NCI-H526 treated with DMSO at 0.1 percent for 48 hours (cell line): ENCODE measurements around the gene PDK2.

Experiments used
- DNase-seq: peaks from one replicate; lab custom pipeline; 2025; lab: John Stamatoyannopoulos, UW

PDK2 gene

DNA sequence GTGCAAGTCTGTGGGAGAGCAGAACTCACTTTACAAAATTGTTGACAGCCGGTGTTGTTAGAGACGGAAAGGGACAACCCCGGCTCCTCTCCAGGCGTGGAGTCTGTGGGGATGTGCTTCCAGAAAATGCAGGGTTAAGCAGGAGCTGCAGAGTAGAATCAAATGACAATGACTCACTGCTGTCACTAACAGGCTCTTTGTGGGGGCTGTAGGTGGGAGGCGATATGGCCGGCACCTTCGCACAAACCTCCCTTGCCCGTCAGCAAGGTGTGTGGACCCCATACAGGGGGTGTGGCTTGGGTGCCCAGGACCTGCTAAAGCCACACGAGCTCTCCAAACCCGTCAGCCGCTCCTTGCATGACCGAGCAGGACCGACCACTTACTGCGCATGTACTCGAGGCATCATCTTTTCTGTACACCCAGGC lies 5.8 kb downstream of the PDK2 start:
- DNase-seq = no peak

DNA sequence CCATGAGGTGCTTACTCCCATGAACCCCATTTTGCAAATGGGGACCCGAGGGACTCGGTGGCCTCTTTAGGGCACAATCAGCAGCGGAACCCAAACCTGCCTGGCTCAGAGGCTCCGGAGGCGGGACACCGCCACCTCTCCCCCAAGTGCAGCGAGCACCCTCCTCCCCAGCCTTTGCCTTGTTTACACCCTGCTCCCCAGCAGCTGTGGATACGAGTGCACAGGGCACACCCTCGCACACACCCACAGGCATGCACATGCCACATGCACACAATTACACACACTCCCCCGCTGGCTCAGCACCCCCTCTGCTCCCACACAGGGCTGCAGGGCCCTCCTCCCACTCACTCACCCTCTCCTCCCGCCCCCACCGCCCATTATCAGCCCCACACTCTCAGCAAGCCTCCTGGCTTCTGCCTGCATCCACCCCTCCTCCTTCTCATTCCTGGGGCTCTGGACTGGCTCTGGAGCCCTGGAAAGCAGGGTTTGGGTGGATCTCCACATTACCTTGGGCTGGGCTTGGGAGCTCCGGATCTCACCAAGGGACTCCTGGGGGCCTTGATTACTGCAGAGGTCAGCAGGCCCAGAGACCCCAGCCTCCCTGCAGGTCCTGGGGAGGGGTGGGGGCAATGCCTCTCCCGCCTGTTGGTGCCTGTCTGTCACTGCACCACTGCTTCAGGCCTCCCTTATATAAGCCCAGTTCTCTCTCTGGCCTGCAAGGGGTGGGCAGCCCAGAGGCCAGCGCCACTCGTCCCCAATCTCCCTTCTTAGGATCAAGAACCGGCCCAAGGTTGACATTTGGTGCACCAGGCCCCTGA lies 6.4 kb downstream of the PDK2 start:
- DNase-seq = no peak

DNA sequence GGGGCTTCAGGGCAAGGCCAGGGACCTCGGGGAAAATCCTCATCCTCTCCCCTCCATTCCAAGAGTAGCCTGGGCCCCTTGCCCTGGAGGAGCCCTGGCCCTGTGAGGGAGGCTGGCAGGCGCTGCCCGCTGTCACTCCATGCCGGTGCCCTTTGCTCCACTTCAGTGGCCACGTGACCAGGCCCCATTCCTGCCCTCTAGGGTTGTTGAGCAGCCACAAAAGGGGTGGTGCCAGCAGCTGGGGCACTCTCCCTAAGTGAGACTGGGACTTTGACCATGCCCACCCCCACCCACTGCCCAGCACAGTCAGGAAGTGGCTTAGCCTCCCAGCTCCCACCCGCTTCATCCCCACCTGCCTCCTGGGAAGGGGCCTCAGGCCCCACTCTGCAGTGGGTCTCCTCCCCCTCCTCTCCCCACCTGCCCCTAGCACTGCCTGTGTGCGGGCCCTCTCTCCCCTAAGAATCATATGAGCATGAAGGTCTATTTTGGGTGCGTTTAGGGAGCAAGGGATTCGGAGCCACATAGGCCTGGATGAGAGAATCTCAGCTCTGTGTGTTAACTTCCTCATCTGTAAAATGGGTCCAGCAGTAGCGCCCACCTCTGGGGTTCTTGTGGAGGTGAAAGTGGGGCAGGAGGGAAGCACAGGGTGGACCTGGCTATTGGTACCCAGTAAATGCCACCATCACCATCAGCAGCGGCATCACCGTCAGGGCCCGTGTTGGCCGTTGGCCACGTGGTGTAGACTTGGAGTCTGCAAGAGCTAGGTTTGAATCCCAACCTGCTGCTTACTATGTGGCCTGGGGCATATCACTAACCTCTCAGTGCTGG lies 7.2 kb downstream of the PDK2 start:
- DNase-seq = no peak

DNA sequence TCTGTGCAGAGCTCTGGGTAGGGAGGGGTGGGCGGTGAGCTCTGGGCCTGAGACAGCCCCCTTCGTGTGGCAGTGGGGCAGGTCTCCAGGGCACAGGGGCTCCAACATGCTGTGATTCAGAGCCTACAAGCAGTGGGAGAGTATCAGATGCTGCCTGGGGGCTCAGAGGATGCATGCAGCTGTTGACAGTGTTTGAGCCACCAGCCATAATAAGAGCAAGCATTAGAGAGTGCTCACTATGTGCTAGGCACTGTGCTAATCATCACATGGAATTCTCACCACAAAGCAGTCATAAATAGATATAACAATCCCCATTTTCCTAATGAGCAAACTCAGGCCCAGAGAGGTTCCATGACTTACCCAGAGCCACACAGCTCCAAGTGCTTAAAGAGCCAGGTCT lies 8.1 kb downstream of the PDK2 start:
- no peak for DNase-seq

DNA sequence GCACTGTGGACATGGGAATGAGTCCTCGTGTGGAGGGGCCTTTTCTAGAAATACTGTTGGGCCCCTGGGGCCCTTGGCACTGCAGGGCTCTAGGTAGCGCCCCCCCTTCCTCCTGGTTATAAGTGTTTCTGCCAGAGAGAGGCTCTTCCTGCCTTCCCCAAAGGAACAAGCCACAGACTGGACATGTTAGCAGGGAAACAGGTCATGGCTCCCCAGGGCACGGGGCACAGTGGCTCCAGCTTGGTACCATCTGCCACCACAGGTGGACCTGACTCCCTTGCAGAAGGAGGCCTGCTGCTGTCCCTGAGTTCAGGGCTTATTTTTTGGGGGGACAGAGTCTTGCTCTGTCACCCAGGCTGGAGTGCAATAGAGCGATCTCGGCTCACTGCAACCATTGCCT lies 8.8 kb downstream of the PDK2 start:
- no peak for DNase-seq

DNA sequence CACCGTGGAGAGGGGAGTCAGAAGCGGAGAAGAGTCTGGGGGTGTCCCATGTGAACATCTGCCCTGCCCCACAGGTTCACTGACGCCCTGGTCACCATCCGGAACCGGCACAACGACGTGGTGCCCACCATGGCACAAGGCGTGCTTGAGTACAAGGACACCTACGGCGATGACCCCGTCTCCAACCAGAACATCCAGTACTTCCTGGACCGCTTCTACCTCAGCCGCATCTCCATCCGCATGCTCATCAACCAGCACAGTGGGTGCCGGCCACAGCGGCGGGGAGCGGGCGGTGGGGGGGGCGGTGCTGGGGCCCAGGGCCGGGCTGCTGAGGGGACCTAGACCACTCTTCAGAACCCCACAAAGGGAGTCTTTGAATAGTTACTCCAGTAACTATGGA lies 10.7 kb downstream of the PDK2 start:
- no peak for DNase-seq

DNA sequence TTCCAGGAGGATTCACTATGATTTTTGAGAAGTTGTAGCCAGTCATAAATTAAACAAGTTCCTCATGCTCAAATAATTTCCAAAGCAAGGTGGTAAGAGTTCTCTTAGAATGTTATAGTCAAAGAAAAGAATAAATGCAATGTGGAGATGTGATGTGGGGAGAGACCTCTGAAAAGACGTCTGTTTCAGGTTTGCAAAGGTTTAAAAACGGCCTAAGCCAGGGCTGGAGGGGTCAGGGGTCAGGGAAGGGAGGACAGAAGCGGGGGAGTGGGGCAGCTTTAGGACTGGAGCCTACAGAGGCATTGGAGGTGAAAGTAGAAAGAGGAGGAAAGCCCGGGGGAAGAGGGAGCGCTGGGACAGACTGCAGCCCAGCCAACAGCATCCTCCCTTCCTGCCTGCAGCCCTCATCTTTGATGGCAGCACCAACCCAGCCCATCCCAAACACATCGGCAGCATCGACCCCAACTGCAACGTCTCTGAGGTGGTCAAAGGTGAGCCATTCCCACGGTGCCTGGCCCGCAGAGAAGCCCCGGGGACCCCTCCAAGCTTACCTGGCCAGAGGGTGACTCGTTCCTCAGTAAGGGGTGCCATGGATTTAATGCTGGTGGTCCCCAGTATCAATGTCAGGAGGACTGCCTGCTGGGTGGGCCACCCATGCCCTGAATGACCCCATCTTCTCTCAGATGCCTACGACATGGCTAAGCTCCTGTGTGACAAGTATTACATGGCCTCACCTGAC lies 11.4 kb downstream of the PDK2 start:
- DNase-seq = no peak

DNA sequence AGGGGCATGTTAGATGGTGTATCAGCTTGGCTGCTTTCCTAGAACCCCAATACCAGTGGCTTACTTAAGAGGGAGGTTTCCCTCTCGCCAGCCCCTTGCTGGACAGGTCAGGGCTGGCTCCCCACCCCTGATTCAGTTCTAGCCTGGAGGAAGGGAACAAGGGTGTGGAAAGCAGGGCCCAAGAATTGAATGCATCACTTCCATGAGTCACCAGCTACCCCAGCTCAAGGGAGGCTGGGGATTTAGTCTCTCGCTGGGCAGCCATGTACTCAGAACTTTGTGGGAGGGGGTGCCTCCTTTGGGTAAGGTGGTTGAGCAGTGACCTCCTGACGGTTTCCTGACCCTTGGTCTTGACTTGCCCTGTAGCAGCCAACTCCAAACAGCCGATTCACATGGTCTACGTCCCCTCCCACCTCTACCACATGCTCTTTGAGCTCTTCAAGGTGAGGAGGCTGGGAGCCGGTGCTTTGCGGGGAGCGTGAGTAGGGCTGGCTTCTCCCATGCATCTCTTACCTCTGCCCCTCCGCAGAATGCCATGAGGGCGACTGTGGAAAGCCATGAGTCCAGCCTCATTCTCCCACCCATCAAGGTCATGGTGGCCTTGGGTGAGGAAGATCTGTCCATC lies 12.8 kb downstream of the PDK2 start:
- no peak for DNase-seq

DNA sequence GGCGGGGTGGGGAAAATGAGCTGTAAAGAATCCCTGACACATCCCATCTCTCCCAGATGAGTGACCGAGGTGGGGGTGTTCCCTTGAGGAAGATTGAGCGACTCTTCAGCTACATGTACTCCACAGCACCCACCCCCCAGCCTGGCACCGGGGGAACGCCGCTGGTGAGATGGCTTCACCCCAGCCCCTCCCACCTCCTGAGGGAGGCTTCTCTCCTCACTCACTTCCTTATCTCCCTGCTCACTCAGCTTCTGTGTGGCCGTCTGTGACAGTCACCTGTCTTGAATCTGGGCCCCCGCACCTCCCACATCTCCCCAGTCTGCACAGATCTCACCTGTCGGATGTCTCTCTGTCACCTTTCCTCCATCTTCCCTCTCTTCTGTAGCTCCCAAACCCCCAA lies 13.4 kb downstream of the PDK2 start:
- no peak for DNase-seq

DNA sequence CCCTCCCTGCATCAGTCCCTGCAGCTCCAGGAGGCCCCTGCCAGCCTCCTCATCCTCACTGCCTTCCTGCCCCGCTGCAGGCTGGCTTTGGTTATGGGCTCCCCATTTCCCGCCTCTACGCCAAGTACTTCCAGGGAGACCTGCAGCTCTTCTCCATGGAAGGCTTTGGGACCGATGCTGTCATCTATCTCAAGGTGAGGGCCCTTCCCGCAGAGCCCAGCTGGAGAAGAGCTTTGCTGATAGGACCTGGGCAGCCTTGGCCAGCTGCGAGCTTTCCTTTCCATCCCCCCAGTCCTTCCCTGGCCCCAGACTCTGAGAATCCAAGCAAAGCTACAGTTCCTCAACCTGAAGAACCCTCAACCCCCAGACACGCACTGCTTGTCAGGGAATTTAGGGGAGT lies 14.1 kb downstream of the PDK2 start:
- DNase-seq = no peak

DNA sequence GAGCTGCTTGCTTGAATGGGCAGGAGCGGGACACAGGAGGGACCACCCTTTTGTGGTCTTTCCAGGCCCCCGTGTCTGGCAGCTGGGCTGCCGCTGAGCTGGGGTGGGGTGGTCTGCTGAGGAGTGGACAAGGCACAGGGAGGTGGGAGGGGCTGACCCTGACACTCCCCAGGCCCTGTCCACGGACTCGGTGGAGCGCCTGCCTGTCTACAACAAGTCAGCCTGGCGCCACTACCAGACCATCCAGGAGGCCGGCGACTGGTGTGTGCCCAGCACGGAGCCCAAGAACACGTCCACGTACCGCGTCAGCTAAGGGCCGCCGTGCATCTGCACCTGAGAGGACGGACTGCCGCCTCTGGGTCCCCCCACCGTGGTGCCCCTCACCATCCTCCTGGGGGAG lies 14.6 kb downstream of the PDK2 start:
- DNase-seq = no peak

DNA sequence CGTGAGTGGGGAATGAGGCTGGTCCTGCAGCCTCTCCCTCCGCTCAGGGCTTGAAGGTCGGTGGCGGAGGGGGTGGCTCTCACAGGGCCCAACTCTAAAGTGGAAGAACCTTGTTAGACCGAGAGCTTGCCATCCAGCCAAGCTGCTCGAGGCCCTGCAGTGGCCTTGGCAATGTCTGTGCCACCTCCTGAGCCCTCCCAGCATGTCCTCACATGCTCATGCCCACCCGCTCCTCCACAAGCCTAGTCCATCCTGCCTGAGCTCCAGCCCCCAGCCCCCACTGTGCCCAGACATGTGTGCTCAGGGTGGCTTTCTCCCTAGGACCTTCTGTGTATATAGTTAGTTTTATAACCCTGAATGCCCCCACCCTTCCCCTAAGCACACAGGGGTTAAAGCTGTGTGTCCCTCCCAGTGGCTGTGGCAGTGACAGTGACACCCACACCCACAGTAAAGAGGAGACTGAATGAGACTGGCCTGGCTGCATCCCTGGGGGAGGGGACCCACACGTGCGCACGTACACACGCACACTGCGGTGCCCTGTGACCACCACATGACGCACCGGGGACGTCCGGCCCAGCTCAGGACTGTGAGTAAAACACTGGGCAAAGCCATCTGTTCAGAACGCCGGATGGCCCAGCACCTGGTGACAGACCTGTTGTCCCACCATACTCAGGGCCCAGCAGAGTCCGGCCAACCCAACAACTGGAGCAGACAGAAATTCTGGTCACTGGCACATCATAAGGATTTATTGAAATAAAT lies 15.6 kb downstream of the PDK2 start:
- DNase-seq = no peak

DNA sequence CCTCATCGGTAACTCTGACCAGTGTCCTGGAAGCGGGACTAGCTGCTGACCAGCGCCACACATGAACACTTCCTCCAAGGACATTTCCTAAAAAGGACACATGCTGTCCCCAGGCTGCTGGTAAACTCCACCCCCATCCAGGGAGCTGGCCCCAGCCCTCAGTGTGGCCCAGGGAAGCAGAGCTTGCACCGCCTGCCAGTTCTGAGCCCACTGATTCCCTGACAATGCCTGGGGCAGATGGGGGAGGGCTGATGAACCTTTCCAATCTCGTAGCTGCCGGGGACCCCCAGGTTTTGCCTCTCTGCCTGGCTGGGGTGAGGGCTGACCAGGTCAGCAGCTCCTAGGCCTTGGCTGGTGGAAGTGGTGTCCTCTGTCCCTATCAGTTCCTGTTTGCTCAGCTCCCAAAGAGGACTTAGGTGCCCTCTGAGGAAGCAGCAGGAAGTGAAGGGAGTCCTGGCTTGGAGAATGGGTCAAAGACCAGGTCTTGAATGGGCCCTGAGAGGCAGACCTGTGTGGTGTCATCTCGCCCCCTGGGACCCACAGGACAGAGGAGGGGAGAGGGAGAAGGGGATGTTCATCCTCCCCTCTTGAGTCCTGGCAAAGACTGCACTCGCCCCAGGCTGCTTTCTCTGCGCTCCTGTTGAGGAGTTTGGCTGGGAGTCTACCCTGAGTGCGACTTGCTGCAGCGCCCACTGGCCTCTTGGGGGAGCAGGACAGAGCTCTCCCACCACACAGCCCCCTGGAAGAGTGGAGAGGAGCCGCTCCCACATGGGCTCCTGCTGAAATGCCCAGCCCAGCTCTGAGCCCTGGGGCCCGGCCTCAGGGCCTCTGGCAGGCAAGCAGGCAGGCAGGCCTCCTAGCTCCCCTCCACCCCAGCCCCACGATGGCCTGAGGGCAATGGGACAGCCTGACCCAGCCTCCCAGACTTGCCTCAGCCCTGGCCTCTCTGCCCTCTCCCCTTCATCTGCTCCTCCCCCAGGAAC lies 16.8 kb downstream of the PDK2 start:
- no peak for DNase-seq

DNA sequence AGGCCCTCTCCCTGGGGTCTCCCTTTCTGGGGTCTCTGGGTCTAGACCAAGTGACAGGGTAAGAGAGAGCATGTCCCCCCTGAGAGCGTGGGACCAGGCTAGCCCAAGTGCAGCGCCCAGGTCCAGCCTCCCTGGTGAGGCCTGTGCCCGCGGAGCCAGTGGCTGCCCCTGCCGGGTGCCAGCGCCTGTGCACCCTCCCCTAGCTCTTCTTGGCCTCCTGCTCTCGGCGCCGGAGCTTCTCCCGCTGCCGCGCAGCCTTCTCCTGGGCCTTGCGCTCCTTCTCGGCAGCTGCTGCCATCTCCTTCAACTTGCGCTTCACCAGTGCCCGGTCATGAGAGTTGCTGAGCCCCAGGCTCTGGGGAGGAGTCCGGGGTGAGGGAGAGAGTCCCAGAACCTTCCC lies 17.5 kb downstream of the PDK2 start:
- no peak for DNase-seq

DNA sequence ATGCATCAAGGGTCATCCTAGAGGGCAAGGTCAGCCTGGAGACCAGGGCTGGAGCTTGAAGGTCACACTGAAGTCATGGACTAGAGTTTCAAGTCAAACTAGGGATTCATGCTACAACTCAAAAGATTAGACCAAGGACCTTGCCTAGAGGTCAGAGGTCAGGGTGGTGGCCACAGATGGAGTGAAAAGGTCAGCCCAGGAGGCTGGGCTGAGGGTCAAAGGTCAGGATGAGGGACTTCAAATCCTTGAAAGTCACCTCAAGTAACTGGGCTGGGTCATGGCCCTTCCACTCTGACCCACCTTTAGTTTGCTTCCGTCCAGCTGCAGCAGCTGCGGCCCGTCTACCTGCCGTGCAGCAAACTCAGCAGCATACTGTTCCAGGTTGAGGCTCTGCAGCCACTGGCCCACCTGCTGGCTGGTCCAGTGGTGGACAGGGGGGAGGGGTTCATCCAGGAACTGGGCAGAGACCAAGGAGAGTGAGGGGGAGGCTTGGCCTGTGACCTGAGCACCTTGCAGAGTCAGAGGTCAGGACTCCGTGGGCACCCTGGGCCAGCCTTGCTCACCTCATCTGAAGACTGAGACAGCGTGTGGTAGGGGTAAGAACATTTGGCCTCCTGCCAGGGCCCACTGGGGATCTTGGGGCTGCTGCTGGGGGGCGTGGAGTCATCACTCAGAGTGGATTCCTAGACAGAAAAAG lies 18.6 kb downstream of the PDK2 start:
- DNase-seq = no peak

DNA sequence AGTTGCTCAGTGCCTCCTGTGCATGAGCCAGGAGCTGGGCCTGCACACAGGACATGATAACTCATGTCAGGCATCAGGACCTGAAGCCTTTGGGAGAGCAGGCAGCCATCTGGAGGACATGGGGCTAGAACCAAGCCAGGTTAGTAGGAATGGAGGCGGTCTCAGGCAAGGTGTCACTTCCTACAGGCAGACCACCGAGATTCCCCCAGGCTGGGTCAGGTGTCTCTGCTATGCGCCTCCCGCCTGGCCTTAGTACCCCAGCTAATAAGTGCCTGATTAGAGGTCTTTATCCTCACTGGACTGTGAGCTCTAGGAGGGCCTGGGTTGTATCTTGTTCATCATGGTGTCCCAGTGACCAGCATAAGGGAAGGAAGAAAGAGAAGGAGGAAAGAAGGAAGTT lies 19.2 kb downstream of the PDK2 start:
- DNase-seq = no peak

DNA sequence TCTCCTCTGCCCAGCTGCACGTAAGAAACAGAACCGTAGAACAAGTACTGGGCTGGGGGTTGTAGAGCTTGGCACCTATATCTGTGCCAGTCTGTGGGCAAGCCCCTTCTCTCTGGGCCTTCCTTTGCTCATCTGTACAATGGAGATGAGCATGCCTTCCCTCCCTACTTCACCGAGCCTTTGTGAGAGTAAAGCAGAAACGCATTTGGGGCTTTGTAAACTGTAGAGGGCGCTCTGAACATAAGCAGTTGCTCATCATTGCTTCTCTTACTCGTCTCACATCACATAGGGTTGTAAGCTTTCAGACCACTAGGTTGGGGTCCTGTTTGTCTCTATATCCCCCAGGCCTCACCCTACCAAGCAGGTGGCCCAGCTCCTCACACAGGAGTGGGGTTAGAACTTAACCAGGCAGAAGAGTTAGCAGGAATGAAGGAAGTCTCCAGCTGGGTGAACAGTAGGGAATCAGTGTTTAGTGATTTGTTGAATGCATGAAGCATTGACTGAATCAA lies 19.8 kb downstream of the PDK2 start:
- peak; percentile 39 for DNase-seq

DNA sequence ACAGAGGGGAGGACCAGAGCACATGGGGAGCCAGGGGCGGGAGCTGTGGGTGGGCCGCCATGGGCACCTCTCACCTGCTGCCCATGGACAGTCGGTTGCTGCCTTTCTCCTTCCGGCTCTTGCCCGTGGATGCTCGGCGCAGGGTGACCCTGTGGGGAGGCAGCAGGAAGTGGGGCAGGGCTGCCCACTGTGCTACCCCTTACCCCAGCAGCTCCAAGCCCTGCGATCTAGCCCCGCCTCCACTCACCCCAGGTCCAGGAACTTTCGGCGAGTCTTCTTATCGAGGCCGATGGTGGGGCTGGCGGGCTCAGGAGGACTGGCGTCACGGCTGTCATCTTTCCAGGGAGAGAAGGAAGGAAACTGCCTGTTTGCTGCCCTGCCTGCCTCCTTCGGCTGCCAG lies 20.6 kb downstream of the PDK2 start:
- no peak for DNase-seq
